GM12872 (cell line): ENCODE results near the gene AP2B1.

Experiments used
- CTCF ChIP-seq: IDR thresholded peaks from 3 replicates; pipeline ENCODE4 v1.5.1; 2011; ENCODE audit warnings: low read depth, mild to moderate bottlenecking, low read length, moderate library complexity; ENCODE audit not compliant: insufficient read depth

AP2B1 gene

GRCh38 chr17:35666070-35666469 is 78.9 kb downstream of the AP2B1 start:
- TF ChIP-seq CTCF = no peak

- TF ChIP-seq CTCF = no peak
Measured at GRCh38 chr17:35666967-35667532, 79.9 kb downstream of the AP2B1 start.

GRCh38 chr17:35668802-35669201 is 81.7 kb downstream of the AP2B1 start:
- TF ChIP-seq CTCF = no peak

- no peak for TF ChIP-seq CTCF
Measured at GRCh38 chr17:35674552-35674951, 87.4 kb downstream of the AP2B1 start.

- no peak for TF ChIP-seq CTCF
Measured at GRCh38 chr17:35676441-35676840, 89.3 kb downstream of the AP2B1 start.

- TF ChIP-seq CTCF = no peak
Measured at GRCh38 chr17:35679007-35679682, 92.0 kb downstream of the AP2B1 start.

GRCh38 chr17:35683591-35683990 is 96.5 kb downstream of the AP2B1 start:
- no peak for TF ChIP-seq CTCF
